ENCODE results near the gene CITED4. TPM values are rescaled to one million over a fixed set of nuclear protein-coding genes. Genes with fewer than 3 reads are reported as not detected.

The CITED4 gene
- total and polyA plus RNA-seq, 9 of the 15 experiments (the other 6 are each of a cell fraction or from before 2014, with no cell fraction given): 0.11 to 1.2 (median 0.17) TPM; not detected in 2

DNA sequence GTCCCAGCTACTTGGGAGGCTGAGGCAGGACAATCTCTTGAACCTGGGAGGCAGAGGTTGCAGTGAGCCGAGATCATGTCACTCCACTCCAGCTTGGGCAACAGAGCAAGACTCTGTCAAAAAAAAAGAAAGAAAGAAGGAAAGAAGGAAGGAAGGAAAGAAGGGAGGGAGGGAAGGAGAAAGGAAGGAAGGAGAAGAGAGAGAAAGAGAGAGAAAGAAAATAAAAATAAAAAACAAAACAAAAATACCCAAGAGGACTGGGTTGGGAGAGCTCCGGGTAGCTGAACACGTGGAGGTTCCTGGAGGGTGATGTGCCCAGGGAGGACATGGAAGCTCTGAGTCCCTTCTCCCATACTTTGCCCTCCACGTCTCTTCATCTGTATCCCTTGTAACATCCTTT lies 45.7 kb upstream of the CITED4 start:
- H3K79me2 ChIP-seq (ENCODE audit: control insufficient read depth, insufficient read depth, low read length): no peaks in the 10 kb centered on the region
- FAIRE-seq: no peak
- no peaks in the 10 kb centered on the region for H3K9me3 ChIP-seq (replicated peaks; ENCODE audit: control insufficient read depth, insufficient read depth, low read depth, low read length)
- 41% methylated on average over 4 of the region's 4 CpGs for WGBS (ENCODE audit: insufficient coverage, low coverage, missing lambda C conversion rate)
- ATAC-seq: no peak
- intact Hi-C loops (cut with micrococcal nuclease): no loop called here
- no peak overlapping the region for H3K4me3 ChIP-seq
- no peak overlapping the region for H3K27ac ChIP-seq (ENCODE audit: extremely low read depth, low read depth, low read length)
- H2AFZ ChIP-seq (ENCODE audit: low read depth, low read length): no peak overlapping the region; the same call in 1 of the 2 replicates
- DNase-seq (ENCODE audit: extremely low read depth in 1 of 4, low spot score in 3 of 4): no peak
- TF ChIP-seq, protein P1, sequence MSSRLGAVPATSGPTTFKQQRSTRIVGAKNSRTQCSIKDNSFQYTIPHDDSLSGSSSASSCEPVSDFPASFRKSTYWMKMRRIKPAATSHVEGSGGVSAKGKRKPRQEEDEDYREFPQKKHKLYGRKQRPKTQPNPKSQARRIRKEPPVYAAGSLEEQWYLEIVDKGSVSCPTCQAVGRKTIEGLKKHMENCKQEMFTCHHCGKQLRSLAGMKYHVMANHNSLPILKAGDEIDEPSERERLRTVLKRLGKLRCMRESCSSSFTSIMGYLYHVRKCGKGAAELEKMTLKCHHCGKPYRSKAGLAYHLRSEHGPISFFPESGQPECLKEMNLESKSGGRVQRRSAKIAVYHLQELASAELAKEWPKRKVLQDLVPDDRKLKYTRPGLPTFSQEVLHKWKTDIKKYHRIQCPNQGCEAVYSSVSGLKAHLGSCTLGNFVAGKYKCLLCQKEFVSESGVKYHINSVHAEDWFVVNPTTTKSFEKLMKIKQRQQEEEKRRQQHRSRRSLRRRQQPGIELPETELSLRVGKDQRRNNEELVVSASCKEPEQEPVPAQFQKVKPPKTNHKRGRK (tag; IDR thresholded peaks at IDR 0.05): peak; percentile 95
- TF ChIP-seq, protein P2, sequence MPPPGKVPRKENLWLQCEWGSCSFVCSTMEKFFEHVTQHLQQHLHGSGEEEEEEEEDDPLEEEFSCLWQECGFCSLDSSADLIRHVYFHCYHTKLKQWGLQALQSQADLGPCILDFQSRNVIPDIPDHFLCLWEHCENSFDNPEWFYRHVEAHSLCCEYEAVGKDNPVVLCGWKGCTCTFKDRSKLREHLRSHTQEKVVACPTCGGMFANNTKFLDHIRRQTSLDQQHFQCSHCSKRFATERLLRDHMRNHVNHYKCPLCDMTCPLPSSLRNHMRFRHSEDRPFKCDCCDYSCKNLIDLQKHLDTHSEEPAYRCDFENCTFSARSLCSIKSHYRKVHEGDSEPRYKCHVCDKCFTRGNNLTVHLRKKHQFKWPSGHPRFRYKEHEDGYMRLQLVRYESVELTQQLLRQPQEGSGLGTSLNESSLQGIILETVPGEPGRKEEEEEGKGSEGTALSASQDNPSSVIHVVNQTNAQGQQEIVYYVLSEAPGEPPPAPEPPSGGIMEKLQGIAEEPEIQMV (tag; conservative IDR thresholded peaks at IDR 0.05; ENCODE audit: low read depth): no peak
- H3K4me1 ChIP-seq (replicated peaks in 1 of 2; ENCODE audit: control insufficient read depth in 2 of 2, insufficient read depth in 2 of 2, low read length in 2 of 2): peaks cover 0 to 3% of the 10 kb centered on the region in 2 experiments; a peak in 1 of 5 replicates
- POLR2A ChIA-PET: interaction anchor here (0.7 to 1.1 kb wide), 3 partner anchors 10 to 49 kb away, joined by 3 to 5 read pairs (median 3); no protein-coding TSS in a partner anchor
- CTCF ChIA-PET (ENCODE audit: low intra/inter-chr PET ratio): interaction anchor here (0.6 kb wide), 1 partner anchor 34 kb away, joined by 3 read pairs; no protein-coding TSS in a partner anchor
- no TSS peak for BruUV-seq (replicated peaks)
- no peaks in the 10 kb centered on the region for H4K20me1 ChIP-seq (replicated peaks; ENCODE audit: control insufficient read depth, insufficient read depth, low read length)
- H3K4me2 ChIP-seq (ENCODE audit: insufficient read depth, low read length): no peak overlapping the region
- no peaks in the 10 kb centered on the region for H3K27me3 ChIP-seq (ENCODE audit: control insufficient read depth in 2 of 2, insufficient read depth in 2 of 2, low read length in 2 of 2)
- no peak overlapping the region for H3K9ac ChIP-seq (ENCODE audit: insufficient read depth in 1 of 2, low read depth in 2 of 2, low read length in 2 of 2)
- H3K9me1 ChIP-seq (ENCODE audit: control insufficient read depth, insufficient read depth, low read length): no peaks in the 10 kb centered on the region
- no peaks in the 10 kb centered on the region for H3K36me3 ChIP-seq (ENCODE audit: control insufficient read depth, insufficient read depth, low read length)
- in situ Hi-C loops (cut with MboI): no loop called here

All from K562 (cell line).